Mesendoderm (in vitro differentiated cells): ENCODE data around the gene CCDC170.

ENCODE experiments used
- DNase-seq: peaks from one replicate; pipeline ENCODE4 v3.0.0; 2013
- H2AK5ac ChIP-seq: 2 replicates; pipeline ENCODE4 v1.6.1; 2013; ENCODE audit warnings: low read length, inconsistent platforms
- H2BK120ac ChIP-seq: 2 replicates; pipeline ENCODE4 v1.6.1; 2013; ENCODE audit warnings: low read depth, mild to moderate bottlenecking, low read length, moderate library complexity, mixed read lengths
- H2BK15ac ChIP-seq: replicated peaks from 2 replicates; pipeline ENCODE4 v1.6.1; 2013; ENCODE audit warnings: low read depth, mild to moderate bottlenecking, moderate library complexity
- H2BK5ac ChIP-seq: 2 replicates; pipeline ENCODE4 v1.6.1; 2013; ENCODE audit warnings: low read length, inconsistent platforms
- H3K18ac ChIP-seq: 2 replicates; pipeline ENCODE4 v1.6.1; 2013; ENCODE audit warnings: mild to moderate bottlenecking, low read length, mixed read lengths
- H3K23ac ChIP-seq: one replicate; pipeline ENCODE4 v1.6.1; 2013; ENCODE audit warnings: low read length
- H3K27ac ChIP-seq: 2 replicates; pipeline ENCODE4 v1.5.1; 2013; ENCODE audit warnings: low read depth, mild to moderate bottlenecking, inconsistent platforms, low read length, moderate library complexity
- H3K27me3 ChIP-seq: 2 replicates; pipeline ENCODE4 v1.6.1; 2013; ENCODE audit warnings: low read length, control low read depth, mild to moderate bottlenecking, inconsistent platforms; ENCODE audit not compliant: insufficient read depth, poor library complexity
- H3K36me3 ChIP-seq: 2 replicates; pipeline ENCODE4 v1.6.1; 2013; ENCODE audit warnings: low read length, inconsistent platforms; ENCODE audit not compliant: control insufficient read depth, insufficient read depth
- H3K4ac ChIP-seq: one replicate; pipeline ENCODE4 v1.6.1; 2013; ENCODE audit warnings: low read depth, mild to moderate bottlenecking, low read length, moderate library complexity
- H3K4me1 ChIP-seq: 2 replicates; pipeline ENCODE4 v1.6.1; 2013; ENCODE audit warnings: low read depth, low read length, inconsistent platforms; ENCODE audit not compliant: control insufficient read depth
- H3K4me2 ChIP-seq: 2 replicates; pipeline ENCODE4 v1.6.1; 2013; ENCODE audit warnings: low read length
- H3K4me3 ChIP-seq: 2 replicates; pipeline ENCODE4 v1.5.1; 2013; ENCODE audit warnings: mild to moderate bottlenecking, low read length
- H3K56ac ChIP-seq: one replicate; pipeline ENCODE4 v1.6.1; 2013; ENCODE audit warnings: low read length
- H3K79me1 ChIP-seq: 2 replicates; pipeline ENCODE4 v1.6.1; 2013; ENCODE audit warnings: low read length, inconsistent platforms
- H3K79me2 ChIP-seq: 2 replicates; pipeline ENCODE4 v1.6.1; 2013; ENCODE audit warnings: mild to moderate bottlenecking, low read length; ENCODE audit not compliant: control insufficient read depth, insufficient read depth
- H3K9ac ChIP-seq: 2 replicates; pipeline ENCODE4 v1.6.1; 2013; ENCODE audit warnings: low read length, inconsistent platforms
- H4K5ac ChIP-seq: one replicate; pipeline ENCODE4 v1.6.1; 2013; ENCODE audit warnings: low read length
- H4K8ac ChIP-seq: one replicate; pipeline ENCODE4 v1.6.1; 2013; ENCODE audit warnings: low read depth, mild to moderate bottlenecking, control low read depth, low read length, moderate library complexity
- WGBS: extraction: QIAGEN DNeasy Blood & Tissue Kit; methylation state at CpG from one replicate; pipeline ENCODE4 v1.1.7; 2013; ENCODE audit warnings: low lambda C conversion rate, missing lambda C conversion rate; ENCODE audit not compliant: insufficient coverage; ENCODE audit errors: extremely low coverage; 5-methylcytosine and 5-hydroxymethylcytosine counted together

The CCDC170 gene

GRCh38 chr6:151661928-151662327 is 168.1 kb downstream of the CCDC170 start:
- H3K79me1 ChIP-seq: no peaks in the 10 kb centered on the region

GRCh38 chr6:151663559-151663958 is 169.7 kb downstream of the CCDC170 start:
- H3K18ac ChIP-seq: no peak overlapping the region
- DNase-seq: no peak
- no peak overlapping the region for H3K27ac ChIP-seq
- H3K36me3 ChIP-seq: no peaks in the 10 kb centered on the region
- H2AK5ac ChIP-seq: no peak overlapping the region
- no peak overlapping the region for H3K4me3 ChIP-seq
- no peak overlapping the region for H4K8ac ChIP-seq
- no peak overlapping the region for H3K56ac ChIP-seq
- H3K4me2 ChIP-seq: no peak overlapping the region
- H2BK5ac ChIP-seq: no peak overlapping the region
- no peak overlapping the region for H3K23ac ChIP-seq
- no peak overlapping the region for H2BK120ac ChIP-seq
- H4K5ac ChIP-seq: no peak overlapping the region
- WGBS: no CpG with 5 or more reads among the region's 2 CpGs
- no peaks in the 10 kb centered on the region for H3K79me2 ChIP-seq
- no peak overlapping the region for H3K4ac ChIP-seq
- no peaks in the 10 kb centered on the region for H3K4me1 ChIP-seq
- H3K27me3 ChIP-seq: no peaks in the 10 kb centered on the region
- H3K79me1 ChIP-seq: no peaks in the 10 kb centered on the region
- H2BK15ac ChIP-seq: no peak overlapping the region
- H3K9ac ChIP-seq: no peak overlapping the region

More at GRCh38 chr6:151661928-151662327, 168.1 kb downstream of the CCDC170 start:
- no peak overlapping the region for H2BK15ac ChIP-seq
- H3K27ac ChIP-seq: no peak overlapping the region
- H3K4me2 ChIP-seq: no peak overlapping the region
- H3K18ac ChIP-seq: no peak overlapping the region
- H4K5ac ChIP-seq: no peak overlapping the region
- H3K9ac ChIP-seq: no peak overlapping the region
- no peak overlapping the region for H3K4ac ChIP-seq
- H2BK5ac ChIP-seq: no peak overlapping the region
- WGBS: no CpG with 5 or more reads among the region's 4 CpGs
- no peaks in the 10 kb centered on the region for H3K36me3 ChIP-seq
- no peak overlapping the region for H3K56ac ChIP-seq
- H3K27me3 ChIP-seq: no peaks in the 10 kb centered on the region
- no peak overlapping the region for H4K8ac ChIP-seq
- H3K79me2 ChIP-seq: no peaks in the 10 kb centered on the region
- no peak overlapping the region for H2BK120ac ChIP-seq
- no peak overlapping the region for H3K4me3 ChIP-seq
- no peak overlapping the region for H2AK5ac ChIP-seq
- H3K4me1 ChIP-seq: no peaks in the 10 kb centered on the region
- no peak overlapping the region for H3K23ac ChIP-seq
- peak; percentile 55 for DNase-seq

GRCh38 chr6:151664390-151664789 is 170.6 kb downstream of the CCDC170 start:
- no peak overlapping the region for H2BK15ac ChIP-seq
- WGBS: no CpG with 5 or more reads among the region's 5 CpGs

GRCh38 chr6:151665329-151665728 is 171.5 kb downstream of the CCDC170 start:
- H2BK15ac ChIP-seq: no peak overlapping the region
- no peak overlapping the region for H3K23ac ChIP-seq
- WGBS: no CpG with 5 or more reads among the region's 7 CpGs
- H3K18ac ChIP-seq: no peak overlapping the region
- no peaks in the 10 kb centered on the region for H3K36me3 ChIP-seq
- no peak overlapping the region for H3K9ac ChIP-seq
- no peaks in the 10 kb centered on the region for H3K79me2 ChIP-seq
- no peaks in the 10 kb centered on the region for H3K4me1 ChIP-seq
- DNase-seq: no peak
- no peaks in the 10 kb centered on the region for H3K27me3 ChIP-seq
- H3K27ac ChIP-seq: no peak overlapping the region
- no peaks in the 10 kb centered on the region for H3K79me1 ChIP-seq
- H3K4ac ChIP-seq: no peak overlapping the region
- no peak overlapping the region for H2BK5ac ChIP-seq
- H3K4me3 ChIP-seq: no peak overlapping the region
- H3K56ac ChIP-seq: no peak overlapping the region
- no peak overlapping the region for H4K5ac ChIP-seq
- H2AK5ac ChIP-seq: no peak overlapping the region
- no peak overlapping the region for H3K4me2 ChIP-seq
- no peak overlapping the region for H4K8ac ChIP-seq
- H2BK120ac ChIP-seq: no peak overlapping the region

More at GRCh38 chr6:151664390-151664789, 170.6 kb downstream of the CCDC170 start:
- no peak overlapping the region for H2BK120ac ChIP-seq
- no peak for DNase-seq
- no peaks in the 10 kb centered on the region for H3K79me2 ChIP-seq
- no peak overlapping the region for H2BK5ac ChIP-seq
- H3K23ac ChIP-seq: no peak overlapping the region
- H3K56ac ChIP-seq: no peak overlapping the region
- H3K4me1 ChIP-seq: no peaks in the 10 kb centered on the region
- no peaks in the 10 kb centered on the region for H3K36me3 ChIP-seq
- no peak overlapping the region for H4K8ac ChIP-seq
- H3K9ac ChIP-seq: no peak overlapping the region
- no peak overlapping the region for H4K5ac ChIP-seq
- H3K27me3 ChIP-seq: no peaks in the 10 kb centered on the region
- H3K4ac ChIP-seq: no peak overlapping the region
- H3K18ac ChIP-seq: no peak overlapping the region
- H3K4me3 ChIP-seq: no peak overlapping the region
- H2AK5ac ChIP-seq: no peak overlapping the region
- H3K27ac ChIP-seq: no peak overlapping the region
- H3K79me1 ChIP-seq: no peaks in the 10 kb centered on the region
- no peak overlapping the region for H3K4me2 ChIP-seq

GRCh38 chr6:151666526-151666925 is 172.7 kb downstream of the CCDC170 start:
- Histone ChIP-seq H4K8ac (no peak overlapping the region), H3K9ac (no peak overlapping the region), H2BK5ac (no peak overlapping the region), H3K18ac (no peak overlapping the region), H3K27ac (no peak overlapping the region), H3K79me1 (no peaks in the 10 kb centered on the region), H2BK120ac (no peak overlapping the region), H3K27me3 (no peaks in the 10 kb centered on the region), H3K79me2 (no peaks in the 10 kb centered on the region), H3K4ac (no peak overlapping the region), H3K56ac (no peak overlapping the region), H2AK5ac (no peak overlapping the region), H3K4me1 (no peaks in the 10 kb centered on the region), H3K36me3 (no peaks in the 10 kb centered on the region), H3K23ac (no peak overlapping the region), H2BK15ac (no peak overlapping the region), H3K4me3 (no peak overlapping the region), H4K5ac (no peak overlapping the region), H3K4me2 (no peak overlapping the region)
- WGBS: no CpG with 5 or more reads among the region's 2 CpGs
- no peak for DNase-seq

GRCh38 chr6:151669208-151669560 is 175.4 kb downstream of the CCDC170 start:
- Histone ChIP-seq H3K4ac (no peak overlapping the region), H3K79me1 (no peaks in the 10 kb centered on the region), H2BK15ac (no peak overlapping the region), H3K27me3 (no peaks in the 10 kb centered on the region), H2AK5ac (no peak overlapping the region), H3K4me1 (no peaks in the 10 kb centered on the region), H3K4me3 (no peak overlapping the region), H3K4me2 (no peak overlapping the region), H4K5ac (no peak overlapping the region), H3K23ac (no peak overlapping the region), H3K18ac (no peak overlapping the region), H3K56ac (no peak overlapping the region), H3K9ac (no peak overlapping the region), H3K27ac (no peak overlapping the region), H3K79me2 (no peaks in the 10 kb centered on the region), H3K36me3 (no peaks in the 10 kb centered on the region), H4K8ac (no peak overlapping the region), H2BK5ac (no peak overlapping the region), H2BK120ac (no peak overlapping the region)
- no peak for DNase-seq
- WGBS: no CpG with 5 or more reads among the region's 3 CpGs
